Muscle layer of colon (tissue), 2 donors: Measurements from ENCODE around the gene STAB1.
A peak's percentile ranks its signal among the peaks of the same experiment; 100 is the strongest.

Source experiments
- H3K27ac ChIP-seq: one replicate; pipeline ENCODE4 v1.7.0; 2013; ENCODE audit warnings: low read depth, mild to moderate bottlenecking, low read length, moderate library complexity
- H3K27me3 ChIP-seq, 2 donors: one replicate each; pipeline ENCODE4 v1.7.0; 2013; ENCODE audit warnings: low read length in 2 of 2, mild to moderate bottlenecking in 2 of 2; ENCODE audit not compliant: insufficient read depth in 2 of 2, control insufficient read depth in 1 of 2
- H3K36me3 ChIP-seq: one replicate; pipeline ENCODE4 v1.7.0; 2013; ENCODE audit warnings: mild to moderate bottlenecking, low read length; ENCODE audit not compliant: insufficient read depth
- H3K4me1 ChIP-seq: one replicate; pipeline ENCODE4 v1.7.0; 2013; ENCODE audit warnings: mild to moderate bottlenecking, low read length; ENCODE audit not compliant: insufficient read depth
- H3K4me3 ChIP-seq, 2 donors: one replicate each; pipeline ENCODE4 v1.7.0; 2013; ENCODE audit warnings: low read length in 2 of 2, low read depth in 1 of 2, mild to moderate bottlenecking in 1 of 2, moderate library complexity in 1 of 2
- H3K9ac ChIP-seq: one replicate; pipeline ENCODE4 v1.7.0; 2013; ENCODE audit warnings: low read length
- H3K9me3 ChIP-seq: one replicate; pipeline ENCODE4 v1.7.0; 2013; ENCODE audit warnings: mild to moderate bottlenecking, low read length
- donor health status: abdominal sarcoma.
- donor health status: Adenocarcinoma of cecum.

STAB1 gene

GRCh38 chr3:52494886-52495495 lies at the start of gene STAB1:
Gene STAB1 (plus strand): TSS chr3:52495338. CDS start chr3:52495414, 76 bp downstream.
- peaks cover 41% of the 10 kb centered on the region for H3K36me3 ChIP-seq
- peak within 1 kb of the TSS in 1 of 2 donors; percentile 32 for H3K4me3 ChIP-seq
- H3K4me1 ChIP-seq, result no peaks in the 10 kb centered on the region
- no peaks in the 10 kb centered on the region for H3K9me3 ChIP-seq
- H3K9ac ChIP-seq, result no peak within 1 kb of the TSS
- H3K27ac ChIP-seq, result peak within 1 kb of the TSS; percentile 44
- H3K27me3 ChIP-seq, result no peaks in the 10 kb centered on the region

GRCh38 chr3:52446042-52446441 lies 49.1 kb upstream of the STAB1 start:
- no peak overlapping the region for H3K4me3 ChIP-seq
- no peak overlapping the region for H3K9ac ChIP-seq
- no peaks in the 10 kb centered on the region for H3K9me3 ChIP-seq
- peaks cover 13% of the 10 kb centered on the region for H3K4me1 ChIP-seq
- no peak overlapping the region for H3K27ac ChIP-seq
- no peaks in the 10 kb centered on the region for H3K27me3 ChIP-seq
- H3K36me3 ChIP-seq, result no peaks in the 10 kb centered on the region

GRCh38 chr3:52446631-52447511 lies 48.3 kb upstream of the STAB1 start:
- H3K9ac ChIP-seq, result no peak overlapping the region
- no peak overlapping the region for H3K27ac ChIP-seq
- no peaks in the 10 kb centered on the region for H3K27me3 ChIP-seq
- no peaks in the 10 kb centered on the region for H3K9me3 ChIP-seq
- H3K4me1 ChIP-seq, result peaks cover 13% of the 10 kb centered on the region
- no peaks in the 10 kb centered on the region for H3K36me3 ChIP-seq
- no peak overlapping the region for H3K4me3 ChIP-seq

GRCh38 chr3:52447512-52448355 lies 47.4 kb upstream of the STAB1 start:
- no peak overlapping the region for H3K9ac ChIP-seq
- H3K4me3 ChIP-seq, result no peak overlapping the region
- H3K9me3 ChIP-seq, result no peaks in the 10 kb centered on the region
- H3K36me3 ChIP-seq, result no peaks in the 10 kb centered on the region
- H3K27me3 ChIP-seq, result no peaks in the 10 kb centered on the region
- no peak overlapping the region for H3K27ac ChIP-seq
- peaks cover 13% of the 10 kb centered on the region for H3K4me1 ChIP-seq

GRCh38 chr3:52450489-52451236 lies 44.5 kb upstream of the STAB1 start:
- Histone ChIP-seq H3K4me1 (peaks cover 16% of the 10 kb centered on the region), H3K36me3 (no peaks in the 10 kb centered on the region), H3K27me3 (no peaks in the 10 kb centered on the region), H3K4me3 (no peak overlapping the region), H3K9ac (no peak overlapping the region), H3K27ac (no peak overlapping the region), H3K9me3 (no peaks in the 10 kb centered on the region)

- no peaks in the 10 kb centered on the region for H3K27me3 ChIP-seq
- no peak overlapping the region for H3K9ac ChIP-seq
- no peaks in the 10 kb centered on the region for H3K9me3 ChIP-seq
- no peak overlapping the region for H3K27ac ChIP-seq
- no peak overlapping the region for H3K4me3 ChIP-seq
- no peaks in the 10 kb centered on the region for H3K36me3 ChIP-seq
- H3K4me1 ChIP-seq, result peaks cover 19% of the 10 kb centered on the region
These were observed 43.7 kb upstream of the STAB1 start for GRCh38 chr3:52451237-52452083.

GRCh38 chr3:52452126-52452525 lies 43.0 kb upstream of the STAB1 start:
- Histone ChIP-seq H3K27me3 (no peaks in the 10 kb centered on the region), H3K36me3 (no peaks in the 10 kb centered on the region), H3K9ac (no peak overlapping the region), H3K4me1 (peaks cover 21% of the 10 kb centered on the region), H3K9me3 (no peaks in the 10 kb centered on the region), H3K27ac (no peak overlapping the region), H3K4me3 (no peak overlapping the region)

GRCh38 chr3:52452570-52453221 lies 42.4 kb upstream of the STAB1 start:
- no peaks in the 10 kb centered on the region for H3K9me3 ChIP-seq
- no peaks in the 10 kb centered on the region for H3K27me3 ChIP-seq
- H3K9ac ChIP-seq, result no peak overlapping the region
- no peak overlapping the region for H3K27ac ChIP-seq
- peaks cover 4% of the 10 kb centered on the region for H3K36me3 ChIP-seq
- peaks cover 24% of the 10 kb centered on the region for H3K4me1 ChIP-seq
- no peak overlapping the region for H3K4me3 ChIP-seq

GRCh38 chr3:52453496-52454249 lies 41.5 kb upstream of the STAB1 start, which contains the start of gene TNNC1:
Gene TNNC1 (minus strand): TSS chr3:52454041. CDS start chr3:52454015, 26 bp downstream.
- H3K27me3 ChIP-seq, result no peaks in the 10 kb centered on the region
- H3K4me3 ChIP-seq, result peak within 1 kb of the TSS; percentile 56 to 87
- H3K36me3 ChIP-seq, result peaks cover 9% of the 10 kb centered on the region
- H3K27ac ChIP-seq, result peak within 1 kb of the TSS; percentile 97
- peaks cover 24% of the 10 kb centered on the region for H3K4me1 ChIP-seq
- no peaks in the 10 kb centered on the region for H3K9me3 ChIP-seq
- H3K9ac ChIP-seq, result peak within 1 kb of the TSS; percentile 96
